Lower lobe of right lung (tissue), 2 donors: Measurements from ENCODE around the gene NAA80. TPM values are rescaled to one million over a fixed set of nuclear protein-coding genes. Genes with fewer than 3 reads are reported as not detected.

Source experiments
- ATAC-seq, 2 donors: fragments of 200-7000 bp; cut with Tn5 transposase; one replicate each; pipeline ENCODE4 v1.9.1; 2020 to 2022; ENCODE audit warnings: mild to moderate bottlenecking in 2 of 2, moderate library complexity in 2 of 2
- DNase-seq: peaks from one replicate; pipeline ENCODE4 v3.0.0-alpha.2; 2020
- H3K27ac ChIP-seq: fragments of 200-600 bp; one replicate; pipeline ENCODE4 v1.8.0; 2022
- H3K27me3 ChIP-seq: fragments of 200-600 bp; one replicate; pipeline ENCODE4 v1.8.0; 2022; ENCODE audit warnings: low read depth
- H3K36me3 ChIP-seq: fragments of 200-600 bp; one replicate; pipeline ENCODE4 v1.8.0; 2022; ENCODE audit warnings: mild to moderate bottlenecking
- H3K4me1 ChIP-seq: fragments of 200-600 bp; one replicate; pipeline ENCODE4 v1.8.0; 2022
- H3K4me3 ChIP-seq: fragments of 200-600 bp; one replicate; pipeline ENCODE4 v1.8.0; 2022; ENCODE audit warnings: mild to moderate bottlenecking
- H3K9me3 ChIP-seq: fragments of 200-600 bp; one replicate; pipeline ENCODE4 v1.8.0; 2022
- CTCF ChIP-seq: fragments of 200-600 bp; IDR thresholded peaks from one replicate; pipeline ENCODE4 v1.8.0; 2022; ENCODE audit warnings: antibody characterized with exemption, mild to moderate bottlenecking
- intact Hi-C: fragments of 100-400 bp; cut with DNase I; formaldehyde crosslinking; loops from one replicate; pipeline ENCODE4 v1.11.0; 2022
- total RNA-seq: library from RNA; stranded (reverse); fragmentation: NEBNext Ultra II Directional; extraction: Animal tissue kit (Norgen Biotek cat#: 25700); gene quantifications from one replicate; pipeline ENCODE4 v1.2.1, GENCODE V29; 2021
- donor health status: DM: no; HTN: yes; CAD: no; lungs with severe emphysema.

The NAA80 gene
- total RNA-seq, 1 donor from 2014 or later = 9.3 TPM

GRCh38 chr3:50269977-50270413, 29.2 kb downstream of the NAA80 start:
- H3K4me3 ChIP-seq = peak overlapping the region; percentile 62
- no peak for DNase-seq
- H3K36me3 ChIP-seq = no peaks in the 10 kb centered on the region
- no peaks in the 10 kb centered on the region for H3K9me3 ChIP-seq
- TF ChIP-seq CTCF = no peak
- intact Hi-C loops = no loop called here
- peaks cover 74% of the 10 kb centered on the region for H3K4me1 ChIP-seq
- peaks cover 6% of the 10 kb centered on the region for H3K27me3 ChIP-seq
- peak overlapping the region; percentile 93 for H3K27ac ChIP-seq
- ATAC-seq = no peak

GRCh38 chr3:50269460-50269859, 29.7 kb downstream of the NAA80 start:
- no peak for DNase-seq
- no peaks in the 10 kb centered on the region for H3K9me3 ChIP-seq
- intact Hi-C loops = no loop called here
- H3K27ac ChIP-seq = peak overlapping the region; percentile 93
- no peak for TF ChIP-seq CTCF
- H3K4me1 ChIP-seq = peaks cover 76% of the 10 kb centered on the region
- no peak for ATAC-seq
- peak overlapping the region; percentile 62 for H3K4me3 ChIP-seq
- no peaks in the 10 kb centered on the region for H3K36me3 ChIP-seq
- H3K27me3 ChIP-seq = peaks cover 1% of the 10 kb centered on the region

GRCh38 chr3:50268703-50269451, 30.3 kb downstream of the NAA80 start, which contains the start of gene SEMA3B:
SEMA3B (plus strand) TSS chr3:50269147; CDS start chr3:50269241, 94 bp downstream.
- Histone ChIP-seq H3K4me3 (peak within 1 kb of the TSS; percentile 62), H3K27ac (peak within 1 kb of the TSS; percentile 93), H3K4me1 (peaks cover 76% of the 10 kb centered on the region), H3K36me3 (no peaks in the 10 kb centered on the region), H3K27me3 (no peaks in the 10 kb centered on the region), H3K9me3 (no peaks in the 10 kb centered on the region)
- peak; percentile 88 for DNase-seq
- intact Hi-C loops = no loop called here
- no peak for TF ChIP-seq CTCF
- ATAC-seq = peak; percentile 67

- TF ChIP-seq CTCF = no peak
- intact Hi-C loops = no loop called here
- DNase-seq = no peak
- H3K9me3 ChIP-seq = no peaks in the 10 kb centered on the region
- H3K36me3 ChIP-seq = no peaks in the 10 kb centered on the region
- peak overlapping the region; percentile 62 for H3K4me3 ChIP-seq
- peak overlapping the region; percentile 93 for H3K27ac ChIP-seq
- H3K4me1 ChIP-seq = peaks cover 73% of the 10 kb centered on the region
- no peaks in the 10 kb centered on the region for H3K27me3 ChIP-seq
- ATAC-seq = no peak
These were observed 30.9 kb downstream of the NAA80 start for GRCh38 chr3:50268276-50268675.

GRCh38 chr3:50267280-50267913, 31.8 kb downstream of the NAA80 start:
- no peak for TF ChIP-seq CTCF
- Histone ChIP-seq H3K4me3 (peak overlapping the region; percentile 62), H3K36me3 (no peaks in the 10 kb centered on the region), H3K27ac (peak overlapping the region; percentile 93), H3K27me3 (no peaks in the 10 kb centered on the region), H3K9me3 (no peaks in the 10 kb centered on the region), H3K4me1 (peaks cover 64% of the 10 kb centered on the region)
- intact Hi-C loops = no loop called here
- ATAC-seq (peak; percentile 49 to 57), DNase-seq (peak; percentile 80)
